GM21390 (cell line): ENCODE measurements around the gene UCP1.

ENCODE experiments used
- ATAC-seq: cut with Tn5 transposase; IDR thresholded peaks from one replicate; pipeline ENCODE4 v1.9.1; 2021; ENCODE audit not compliant: unreplicated experiment

Gene UCP1, protein sequence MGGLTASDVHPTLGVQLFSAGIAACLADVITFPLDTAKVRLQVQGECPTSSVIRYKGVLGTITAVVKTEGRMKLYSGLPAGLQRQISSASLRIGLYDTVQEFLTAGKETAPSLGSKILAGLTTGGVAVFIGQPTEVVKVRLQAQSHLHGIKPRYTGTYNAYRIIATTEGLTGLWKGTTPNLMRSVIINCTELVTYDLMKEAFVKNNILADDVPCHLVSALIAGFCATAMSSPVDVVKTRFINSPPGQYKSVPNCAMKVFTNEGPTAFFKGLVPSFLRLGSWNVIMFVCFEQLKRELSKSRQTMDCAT

DNA sequence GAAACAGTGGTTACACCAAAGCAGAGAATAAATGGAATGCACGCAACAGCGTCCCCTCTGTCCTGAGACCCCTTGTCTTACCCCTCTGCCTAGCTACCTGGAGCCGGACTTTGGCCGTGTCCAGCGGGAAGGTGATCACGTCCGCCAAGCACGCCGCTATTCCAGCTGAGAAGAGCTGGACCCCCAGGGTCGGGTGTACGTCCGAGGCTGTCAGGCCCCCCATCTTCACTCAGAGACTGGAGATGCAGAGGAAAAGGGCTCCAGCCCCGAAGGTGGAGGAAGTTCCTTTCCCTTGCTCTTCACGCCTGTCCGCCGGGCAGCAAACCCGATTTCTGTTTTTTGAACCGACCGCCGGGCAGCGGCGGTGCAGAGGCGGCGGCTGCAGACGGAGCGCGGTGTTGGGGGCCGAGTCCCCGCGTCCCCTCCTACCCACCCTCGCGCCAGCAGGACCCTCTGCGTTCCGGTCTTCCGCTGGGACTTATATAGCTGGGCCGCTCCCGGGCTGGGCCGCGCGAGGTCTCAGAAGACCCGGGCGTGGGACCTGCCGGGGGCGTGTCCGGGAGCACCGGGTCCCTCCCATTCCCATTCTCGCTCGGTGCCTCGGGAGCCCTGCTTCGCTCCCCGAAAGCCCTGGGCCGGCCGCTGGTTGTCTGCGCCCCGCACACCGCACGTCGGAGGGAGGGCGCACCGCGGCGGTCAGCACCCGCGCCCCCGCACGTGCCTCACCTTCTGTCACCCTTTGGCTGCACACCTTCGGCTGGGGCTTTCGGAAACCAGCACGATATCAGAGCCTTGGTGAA lies at the start of gene UCP1:
Gene UCP1 (minus strand): TSS at position 455 of the 800 bp plus-strand sequence. CDS start 232 bp downstream, at position 223.
- ATAC-seq: no peak

DNA sequence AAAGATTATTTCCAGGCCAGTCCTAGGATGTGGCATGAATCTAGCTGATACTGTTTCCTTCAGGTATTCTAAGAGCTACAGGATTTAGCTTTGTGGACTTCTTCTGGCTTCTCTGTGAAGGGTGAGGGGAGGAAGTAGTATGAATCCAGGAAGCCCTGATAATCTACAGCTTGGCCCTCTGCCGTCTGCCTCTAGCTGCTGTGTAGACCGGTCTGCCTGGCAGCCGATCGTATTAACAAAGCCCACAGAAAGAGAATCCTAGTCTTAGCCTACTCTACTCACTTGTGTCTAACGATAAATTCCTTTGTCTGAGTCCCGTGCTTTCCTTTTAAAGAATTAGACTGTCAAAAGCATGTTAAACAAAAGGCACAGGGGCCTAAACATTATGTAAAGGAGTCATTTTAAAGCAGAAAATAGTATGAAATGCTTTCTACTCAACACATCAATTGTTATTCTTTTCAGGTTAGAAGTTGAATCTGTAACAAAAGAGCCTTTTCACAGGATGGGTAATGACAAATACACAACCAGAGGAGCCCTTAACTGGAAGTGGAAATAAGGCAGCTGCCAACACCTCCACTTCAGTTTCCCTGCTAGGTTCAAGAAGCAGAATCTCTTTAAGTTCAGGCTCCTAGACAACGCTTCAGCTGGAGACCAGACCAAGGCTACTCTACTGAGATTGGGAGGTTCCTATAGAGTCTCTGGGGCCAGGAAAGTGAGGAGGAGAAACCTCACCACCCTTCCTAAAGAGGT lies 48.9 kb upstream of the UCP1 start:
- no peak for ATAC-seq

DNA sequence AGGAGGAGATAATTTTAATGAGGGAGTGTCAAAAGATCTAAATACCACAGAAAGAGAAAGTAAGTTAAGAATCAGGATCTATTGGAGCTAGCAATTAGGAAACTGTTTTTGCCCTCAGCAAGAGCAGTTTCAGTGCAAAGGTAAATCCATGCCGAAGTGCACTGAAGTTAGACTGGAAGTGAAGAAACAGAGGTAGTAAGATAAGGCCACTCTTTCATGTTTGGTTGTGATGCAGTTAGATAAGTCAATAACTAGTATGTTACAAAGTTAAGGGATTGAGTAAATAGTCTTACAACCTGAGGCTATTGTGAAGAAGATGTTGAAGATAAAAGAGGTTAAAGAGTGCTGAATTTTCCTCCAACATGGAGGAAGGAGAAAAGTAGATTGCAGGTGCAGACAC lies 46.7 kb upstream of the UCP1 start:
- ATAC-seq: no peak

DNA sequence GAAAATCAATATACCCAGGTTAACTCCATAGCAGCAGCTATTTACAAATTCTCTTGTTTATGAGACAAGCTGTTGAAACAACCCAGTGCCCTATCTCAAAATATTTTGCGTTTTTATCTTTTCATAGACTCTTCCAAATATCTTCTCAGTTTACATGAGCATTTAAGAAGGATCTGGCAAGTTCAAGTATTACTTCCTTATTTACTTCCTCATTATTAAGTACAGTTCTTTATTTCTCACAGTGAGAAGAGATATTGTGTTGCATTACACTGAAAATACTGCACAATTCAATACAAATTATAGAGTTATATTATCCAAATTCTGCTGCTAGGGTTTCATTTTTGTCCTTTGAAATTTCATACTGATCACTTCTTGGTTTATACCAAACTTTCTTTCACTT lies 43.6 kb upstream of the UCP1 start:
- ATAC-seq: no peak

DNA sequence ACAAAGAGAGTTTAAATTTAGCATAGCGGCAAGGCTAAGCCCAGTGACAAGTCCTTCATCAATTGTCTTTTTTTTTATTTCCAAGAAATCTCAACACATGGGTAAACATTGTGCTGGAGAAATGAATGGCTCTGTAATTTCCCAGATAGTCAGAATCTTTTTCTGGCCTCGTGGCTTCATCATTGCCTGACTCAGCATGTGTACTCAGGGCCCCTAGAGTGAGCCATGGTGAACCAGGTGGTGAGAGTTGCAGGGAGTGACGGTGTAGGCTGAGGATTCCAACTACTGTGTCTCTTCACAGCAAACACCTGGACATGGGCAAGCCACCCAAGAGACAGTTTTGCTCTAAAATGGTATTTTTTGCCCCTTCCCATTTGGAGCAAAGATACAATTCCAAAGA lies 43.1 kb upstream of the UCP1 start:
- no peak for ATAC-seq

DNA sequence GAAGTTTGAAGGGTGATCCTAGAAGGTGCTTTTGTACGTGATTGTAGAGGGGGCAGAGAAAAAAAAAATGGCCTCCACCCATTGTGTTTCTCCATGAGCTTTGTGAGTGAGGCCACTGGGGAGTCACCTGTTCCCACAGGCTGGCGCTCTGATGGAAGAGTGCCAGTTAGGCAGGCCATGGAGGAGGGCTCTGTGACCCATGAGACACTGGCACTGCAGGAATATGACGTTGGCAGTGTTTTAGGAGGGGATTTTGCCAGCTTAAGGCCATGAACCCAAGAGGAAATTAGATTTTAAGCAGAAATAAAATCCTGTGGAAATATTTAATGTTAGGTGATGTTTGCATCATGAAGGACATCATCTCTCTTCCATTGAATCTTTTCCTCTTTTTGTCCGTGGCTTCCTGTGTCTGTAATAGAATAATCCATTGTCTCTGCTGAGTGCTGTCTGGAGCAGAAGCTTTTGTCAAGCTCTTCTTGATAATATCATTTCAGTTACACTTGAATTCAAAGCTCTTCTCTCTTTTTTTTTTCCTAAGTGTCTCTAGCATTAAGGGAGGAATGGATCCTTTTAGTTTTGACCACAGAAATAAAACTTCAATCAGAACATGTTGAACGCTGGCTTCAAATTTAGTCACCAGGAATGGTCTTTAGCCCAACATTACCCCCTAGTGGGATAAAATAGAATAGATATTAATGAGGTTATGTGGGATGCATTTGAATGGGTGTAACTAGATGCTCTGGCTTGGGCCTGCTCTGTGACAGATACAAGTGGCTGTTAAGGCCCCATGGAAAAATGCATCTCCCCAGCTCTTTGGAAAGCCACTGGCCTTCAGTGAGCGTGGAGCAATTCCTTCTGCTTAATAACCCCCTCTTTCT lies 41.0 kb upstream of the UCP1 start:
- no peak for ATAC-seq

DNA sequence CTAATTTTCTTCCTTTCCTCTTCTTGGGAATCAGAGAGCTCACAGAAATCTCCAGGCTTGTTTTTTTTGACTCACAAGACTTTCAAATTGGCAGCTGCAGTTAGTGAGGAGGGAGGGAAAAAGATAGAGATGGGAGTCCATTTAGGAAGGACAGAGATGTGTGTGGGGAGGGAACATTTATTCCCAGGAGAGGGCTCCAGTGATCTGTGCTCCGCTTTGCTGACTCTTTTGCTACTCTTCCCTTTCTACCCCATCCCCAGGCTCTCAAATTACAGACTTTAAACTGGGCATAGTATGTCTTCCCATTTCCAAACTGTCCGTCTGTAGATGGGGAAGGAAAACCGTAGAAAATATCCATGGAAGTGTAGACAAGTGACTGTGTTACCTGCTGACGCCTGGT lies 39.1 kb upstream of the UCP1 start:
- no peak for ATAC-seq

DNA sequence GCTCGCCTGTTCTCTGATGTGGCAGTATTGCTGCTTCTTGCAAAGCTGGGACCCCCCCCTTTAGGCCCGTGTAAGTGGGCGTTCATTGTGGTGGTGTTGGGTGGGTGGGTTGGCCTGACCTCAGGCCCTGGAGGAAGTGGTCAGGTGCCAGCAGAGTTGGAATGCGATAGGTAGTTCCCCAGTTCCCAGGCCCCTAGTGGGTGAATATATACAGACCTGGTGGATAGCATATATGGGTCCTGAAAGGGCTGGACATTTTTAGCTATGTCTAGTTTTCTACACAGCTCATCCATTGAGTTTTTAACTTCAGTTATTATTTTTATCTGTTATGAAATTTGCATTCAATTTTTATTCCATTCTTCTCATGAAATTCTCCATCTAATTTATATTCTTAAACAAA lies 35.8 kb upstream of the UCP1 start:
- no peak for ATAC-seq

DNA sequence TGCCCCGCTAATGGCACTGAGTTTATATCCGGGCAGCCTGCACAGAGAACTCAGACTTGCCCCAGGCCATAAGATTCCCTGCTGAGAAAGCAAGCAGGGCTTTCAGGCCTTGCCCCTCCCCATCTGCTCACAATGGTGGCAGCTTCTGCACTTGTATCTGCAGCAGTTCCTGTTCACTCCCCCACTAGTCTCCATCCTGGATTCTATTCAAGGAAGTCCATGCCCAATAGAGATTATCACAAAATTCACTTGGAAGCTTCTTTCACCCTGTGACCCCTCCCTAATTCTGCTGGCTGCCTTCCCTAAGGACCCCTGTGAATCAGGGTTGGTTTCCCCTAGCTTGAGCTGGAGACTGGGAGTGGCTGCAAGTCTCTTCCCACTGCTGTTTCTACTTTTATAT lies 34.5 kb upstream of the UCP1 start:
- no peak for ATAC-seq

DNA sequence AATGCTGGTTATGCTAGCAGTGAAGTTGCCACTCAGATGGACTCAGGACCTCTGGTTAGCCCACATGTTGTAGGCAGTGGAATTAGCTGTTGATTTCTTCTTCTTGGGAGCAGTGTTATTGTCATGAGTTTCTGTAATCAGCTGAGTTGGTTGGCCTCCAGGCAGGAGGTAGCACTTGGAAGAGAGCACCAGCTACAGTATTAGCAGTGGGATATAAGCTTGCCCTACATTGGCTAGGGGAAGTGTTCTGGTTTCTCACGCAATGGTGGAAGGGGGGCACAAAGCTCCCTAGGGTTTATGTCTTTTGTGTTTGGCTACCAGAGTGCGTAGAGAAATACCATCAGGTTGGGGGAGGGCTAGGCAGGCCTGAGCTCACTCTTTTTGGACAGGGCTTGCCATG lies 34.0 kb upstream of the UCP1 start:
- no peak for ATAC-seq

DNA sequence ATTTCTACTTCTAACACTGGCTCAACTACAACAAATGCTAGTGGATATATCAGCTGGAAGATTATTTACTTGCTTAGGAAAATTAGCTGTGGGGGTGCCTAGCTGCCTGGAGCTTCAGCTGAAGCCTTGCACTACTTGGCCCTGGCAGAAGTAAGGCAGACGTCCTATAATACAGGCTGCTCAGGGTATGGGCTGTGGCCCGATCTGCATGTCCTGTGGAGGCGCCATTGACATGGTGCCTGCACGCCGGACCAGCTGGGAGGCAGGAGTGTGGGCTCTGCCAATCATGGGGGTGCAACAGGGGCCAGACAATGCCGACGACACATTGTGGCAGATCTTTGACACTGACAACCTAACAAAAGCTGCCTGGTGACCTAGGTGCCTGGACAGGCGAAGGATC lies 31.6 kb upstream of the UCP1 start:
- no peak for ATAC-seq

DNA sequence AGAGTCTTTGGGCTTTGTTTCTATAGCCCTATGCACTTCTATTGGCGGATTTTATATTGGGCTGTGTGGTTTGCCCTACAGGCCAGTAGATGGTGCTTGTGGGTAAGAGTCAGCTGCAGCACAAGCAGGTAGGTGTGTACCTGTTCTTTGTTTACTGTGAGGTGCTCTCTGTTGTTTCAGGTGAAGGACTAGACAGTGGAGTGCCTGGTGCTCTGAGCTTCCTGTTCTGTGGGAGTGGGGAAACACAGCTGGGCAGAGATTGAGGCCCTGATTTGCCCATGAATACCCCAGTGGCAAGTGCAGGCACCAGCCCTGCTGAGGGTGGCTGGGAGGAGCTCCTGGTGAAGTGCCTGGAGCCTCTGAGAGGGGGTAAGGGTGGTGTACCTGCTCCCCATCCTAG lies 26.3 kb upstream of the UCP1 start:
- peak; percentile 86 for ATAC-seq

DNA sequence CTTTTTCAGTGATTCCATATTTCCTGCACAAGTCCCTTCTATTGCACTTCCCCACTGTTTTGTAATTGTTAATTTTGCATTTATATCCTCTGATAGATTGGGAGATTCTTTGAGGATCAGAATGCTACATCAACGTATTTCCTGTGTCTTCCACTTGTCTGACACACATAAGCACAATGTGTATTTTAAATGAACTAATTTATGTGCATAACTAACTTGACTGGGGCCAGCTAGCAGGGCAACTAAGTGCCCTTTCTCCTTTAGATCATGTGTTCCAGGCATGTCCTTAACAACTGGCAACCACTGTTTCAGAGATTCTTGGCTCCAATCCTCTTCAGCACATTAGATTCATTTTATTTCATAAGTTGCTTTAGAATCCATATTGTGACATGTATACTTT lies 15.7 kb upstream of the UCP1 start:
- no peak for ATAC-seq

DNA sequence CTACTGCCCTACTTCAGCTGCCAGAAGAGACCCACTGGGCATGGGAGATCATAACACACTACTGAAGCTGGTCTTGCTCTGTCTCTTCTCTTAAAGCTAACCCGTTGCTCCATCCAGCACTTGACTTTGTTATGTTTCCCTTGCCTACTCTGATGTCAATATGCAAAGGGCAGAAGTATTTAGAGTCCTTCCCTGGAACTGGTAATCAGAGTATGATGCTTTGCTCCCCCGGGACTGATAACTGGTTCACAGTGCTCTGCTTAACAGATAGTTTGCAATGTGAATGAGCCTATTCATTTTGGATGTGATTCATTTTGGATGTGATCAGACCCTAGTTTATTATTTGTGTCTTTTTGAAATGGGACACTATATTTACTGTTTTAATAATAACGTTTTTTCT lies 12.3 kb upstream of the UCP1 start:
- no peak for ATAC-seq

DNA sequence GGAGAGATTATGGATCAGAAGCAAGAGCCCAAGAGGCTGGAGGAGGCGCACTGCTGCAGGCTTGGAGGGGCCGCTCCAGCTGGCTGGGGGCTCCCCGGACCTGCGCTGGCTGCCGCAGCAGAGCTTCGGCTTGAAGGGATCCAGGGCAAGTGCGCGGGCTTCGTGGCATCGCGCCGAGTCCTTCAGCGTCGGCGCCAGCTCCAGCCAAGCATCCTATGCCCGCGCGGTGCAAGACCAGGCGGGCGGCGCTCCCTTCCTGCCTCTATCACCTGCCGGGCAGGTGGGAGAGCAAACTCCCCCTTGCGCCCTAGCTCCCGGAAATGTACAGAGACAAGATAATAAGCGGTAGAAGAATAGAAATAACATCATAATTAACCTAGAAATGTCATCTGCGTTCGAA lies 10.5 kb upstream of the UCP1 start:
- ATAC-seq: no peak

DNA sequence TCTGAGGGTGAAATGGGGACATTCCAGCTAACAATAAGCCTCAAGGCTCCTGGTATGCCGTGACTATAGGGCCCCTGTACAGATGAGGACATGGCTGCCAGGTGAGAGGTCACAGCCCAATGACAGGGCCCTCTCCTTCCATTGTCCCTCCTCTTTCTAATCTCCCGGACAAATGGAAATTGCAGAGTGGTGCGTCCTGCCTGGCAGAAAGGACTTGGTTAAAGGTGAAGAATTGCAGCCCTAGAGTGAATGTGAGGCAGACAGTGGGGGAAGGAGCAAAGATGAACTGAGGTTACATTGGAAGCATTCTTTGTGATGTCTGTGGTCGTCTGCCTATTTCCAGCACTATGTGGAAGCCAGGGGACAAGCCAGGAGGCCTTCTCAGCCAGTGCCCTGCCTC lies 6.7 kb upstream of the UCP1 start:
- no peak for ATAC-seq

DNA sequence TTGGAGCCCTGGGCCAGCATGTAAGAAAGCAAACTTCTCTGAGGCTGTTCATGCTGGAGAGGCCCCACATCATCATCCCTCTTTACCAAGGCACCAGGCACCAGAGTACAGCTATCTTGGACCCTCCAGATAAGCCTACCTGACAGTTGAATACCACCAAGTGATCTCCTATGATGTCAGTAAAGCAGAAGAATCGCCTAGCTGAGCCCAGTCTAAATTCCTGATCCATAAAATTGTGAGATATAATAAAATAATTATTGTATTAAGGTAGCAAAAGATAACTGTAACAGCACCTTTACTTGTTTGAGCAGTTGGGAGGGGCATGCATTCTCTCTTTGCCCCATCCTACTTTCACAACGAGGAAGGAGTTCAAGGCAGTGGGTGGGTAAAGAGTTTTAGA lies 2.9 kb upstream of the UCP1 start:
- no peak for ATAC-seq

DNA sequence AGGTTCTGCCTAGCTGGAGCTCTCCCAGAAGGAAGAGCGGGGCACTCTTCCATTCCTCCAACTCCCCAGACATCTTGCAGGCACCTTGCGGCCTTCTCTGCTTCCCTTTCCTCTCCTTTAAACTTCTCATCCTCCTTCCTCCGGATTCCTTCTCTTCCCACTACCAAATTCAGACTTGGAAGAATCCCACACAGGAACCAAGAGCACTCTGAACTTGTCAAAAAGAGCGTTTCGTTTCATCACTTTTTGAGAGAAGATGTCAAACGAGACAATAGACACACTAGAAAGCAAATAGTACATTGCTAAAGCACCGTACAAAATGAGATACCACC lies 512 bp upstream of the UCP1 start:
- no peak for ATAC-seq

DNA sequence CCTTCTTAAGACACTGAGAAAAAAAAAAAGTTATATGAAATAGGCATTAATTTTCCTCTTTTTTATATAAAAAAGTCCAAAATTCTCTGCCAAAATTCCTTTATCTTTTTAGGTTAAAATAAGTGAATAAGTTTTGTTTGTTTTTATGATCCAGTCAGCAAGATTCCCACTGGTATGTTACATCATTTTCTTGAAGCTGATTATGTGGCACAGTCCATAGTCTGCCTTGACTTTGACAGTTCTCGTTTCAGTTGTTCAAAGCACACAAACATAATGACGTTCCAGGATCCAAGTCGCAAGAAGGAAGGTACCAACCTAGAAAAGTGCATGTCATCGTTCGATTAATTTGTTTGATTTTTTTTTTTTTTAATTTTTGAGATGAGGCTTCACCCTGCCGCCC lies 9.1 kb downstream of the UCP1 start:
- no peak for ATAC-seq

DNA sequence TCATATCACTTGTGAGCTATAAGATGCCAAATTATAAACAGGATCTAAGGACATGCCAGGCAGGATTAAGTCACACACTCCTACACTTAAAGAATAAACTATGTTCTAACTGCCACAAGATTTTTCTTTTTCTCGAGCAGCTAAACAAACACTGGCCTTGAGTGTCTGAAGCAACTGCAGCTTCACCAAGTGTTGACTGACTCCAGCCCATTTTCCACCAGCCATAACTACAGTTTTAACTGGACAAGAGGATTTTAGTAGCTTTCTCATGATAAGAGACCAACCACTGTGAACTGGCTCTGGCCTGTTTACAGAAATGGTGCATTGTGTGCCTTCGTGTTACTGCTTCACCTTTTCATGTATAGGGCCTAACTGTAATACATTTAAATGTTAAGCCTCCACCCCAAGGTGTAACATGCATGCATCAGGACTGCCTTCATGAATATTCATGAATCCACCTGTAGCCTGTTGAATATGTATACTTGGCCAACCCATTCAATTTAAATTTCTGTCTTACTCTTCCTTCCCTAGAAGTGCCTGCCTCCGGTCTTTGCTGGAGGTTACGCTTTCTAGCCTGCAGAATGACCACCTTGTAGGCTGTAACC lies 10.8 kb downstream of the UCP1 start:
- ATAC-seq: no peak
